Hematopoietic multipotent progenitor cell treated with erythropoietin and hydrocortisone succinate and interleukin-3 and kit ligand, for 15 days (in vitro differentiated cells): ENCODE data around the gene M6PR.
"Not testable (repeated sequence)": the region's sequence is repeated elsewhere in the genome, so short reads cannot be mapped to it uniquely, and the experiment has no call there.

Source experiments
- DNase-seq: peaks from one replicate; pipeline ENCODE4 v3.0.0-alpha.2; 2015; ENCODE audit warnings: low spot score

Gene M6PR

GRCh38 chr12:8950702-8951478 is 1.4 kb upstream of the M6PR start:
- peak; percentile 13 for DNase-seq

- no peak for DNase-seq
Observed at GRCh38 chr12:8950221-8950527, 729 bp upstream of the M6PR start.

- DNase-seq, result peak; percentile 19
Observed at GRCh38 chr12:8948701-8949341, 624 bp downstream of the M6PR start.

GRCh38 chr12:8947737-8948136 is 1.7 kb downstream of the M6PR start:
- no peak for DNase-seq

- no peak for DNase-seq
Observed at GRCh38 chr12:8946733-8947132, 2.7 kb downstream of the M6PR start.

- no peak for DNase-seq
Observed at GRCh38 chr12:8943565-8944186, 5.8 kb downstream of the M6PR start.

GRCh38 chr12:8941691-8942478 is 7.6 kb downstream of the M6PR start:
- no peak for DNase-seq

- not testable (repeated sequence) for DNase-seq
Observed at GRCh38 chr12:8937842-8938442, 11.5 kb downstream of the M6PR start.

GRCh38 chr12:8936735-8937134 is 12.7 kb downstream of the M6PR start:
- DNase-seq, result no peak

GRCh38 chr12:8934080-8934479 is 15.4 kb downstream of the M6PR start:
- not testable (repeated sequence) for DNase-seq

- not testable (repeated sequence) for DNase-seq
Observed at GRCh38 chr12:8932464-8932863, 17.0 kb downstream of the M6PR start.

GRCh38 chr12:8930655-8931323 is 18.7 kb downstream of the M6PR start:
- DNase-seq, result not testable (repeated sequence)

GRCh38 chr12:8922544-8922943 is 26.9 kb downstream of the M6PR start:
- DNase-seq, result no peak

GRCh38 chr12:8919643-8920042 is 29.8 kb downstream of the M6PR start:
- not testable (repeated sequence) for DNase-seq

GRCh38 chr12:8917751-8918150 is 31.7 kb downstream of the M6PR start:
- no peak for DNase-seq

- no peak for DNase-seq
Observed at GRCh38 chr12:8917031-8917430, 32.4 kb downstream of the M6PR start.

GRCh38 chr12:8916154-8916553 is 33.3 kb downstream of the M6PR start:
- DNase-seq, result no peak

- peak; percentile 29 for DNase-seq
Observed at GRCh38 chr12:8914716-8915526, 34.5 kb downstream of the M6PR start.

GRCh38 chr12:8914033-8914715 is 35.3 kb downstream of the M6PR start, which contains the start of gene PHC1:
Gene PHC1, plus strand, starts transcription at chr12:8914509. Its CDS starts 3,169 bp downstream, at chr12:8917678.
- peak; percentile 71 for DNase-seq

GRCh38 chr12:8913702-8914032 is 35.8 kb downstream of the M6PR start:
- DNase-seq, result no peak
